Natural killer cell (primary cell): Measurements from ENCODE around the gene RANBP17. TPM values are rescaled to one million over a fixed set of nuclear protein-coding genes. Genes with fewer than 3 reads are reported as not detected.

Experiments
- ATAC-seq, 3 donors: fragments of 150-1000 bp in 2 of 3; fragments of 200-7000 bp in 1 of 3; cut with Tn5 transposase; 1 replicate in 1 of 3; 2 replicates in 2 of 3; pipeline ENCODE4 v1.10.0; 2021; ENCODE audit warnings: mild to moderate bottlenecking in 2 of 3, moderate library complexity in 2 of 3
- DNase-seq, 2 donors: peaks; one replicate each; pipeline versions ENCODE4 v3.0.0 to v3.0.0-alpha.2; 2013 to 2021; ENCODE audit warnings: mixed read lengths in 1 of 2
- H3K27ac ChIP-seq: one replicate; pipeline ENCODE4 v1.5.1; 2013; ENCODE audit warnings: mild to moderate bottlenecking, low read length
- H3K27me3 ChIP-seq: one replicate; pipeline ENCODE4 v1.6.1; 2013; ENCODE audit warnings: low read length; ENCODE audit not compliant: control insufficient read depth, insufficient read depth
- H3K36me3 ChIP-seq: one replicate; pipeline ENCODE4 v1.6.1; 2013; ENCODE audit warnings: low read length; ENCODE audit not compliant: control insufficient read depth, insufficient read depth
- H3K4me1 ChIP-seq: one replicate; pipeline ENCODE4 v1.6.1; 2013; ENCODE audit warnings: low read length; ENCODE audit not compliant: control insufficient read depth, insufficient read depth
- H3K4me3 ChIP-seq: one replicate; pipeline ENCODE4 v1.5.1; 2013; ENCODE audit warnings: low read length
- H3K9me3 ChIP-seq: one replicate; pipeline ENCODE4 v1.6.1; 2013; ENCODE audit warnings: low read length; ENCODE audit not compliant: control insufficient read depth, insufficient read depth
- H3K27ac Mint-ChIP-seq, 2 donors: one replicate each; pipeline ENCODE4 v1.8.0; 2022; ENCODE audit warnings: mild to moderate bottlenecking in 2 of 2, mixed read lengths in 2 of 2, moderate library complexity in 1 of 2
- H3K27me3 Mint-ChIP-seq, 2 donors: one replicate each; pipeline ENCODE4 v1.8.0; 2022; ENCODE audit warnings: low read depth in 2 of 2, mixed read lengths in 2 of 2
- H3K36me3 Mint-ChIP-seq: one replicate; pipeline ENCODE4 v1.8.0; 2022; ENCODE audit warnings: mixed read lengths
- H3K4me1 Mint-ChIP-seq, 2 donors: one replicate each; pipeline ENCODE4 v1.8.0; 2022; ENCODE audit warnings: mixed read lengths in 2 of 2
- H3K4me3 Mint-ChIP-seq: one replicate; pipeline ENCODE4 v1.8.0; 2022; ENCODE audit warnings: mild to moderate bottlenecking, moderate library complexity, mixed read lengths
- H3K9me3 Mint-ChIP-seq, 2 donors: one replicate each; pipeline ENCODE4 v1.8.0; 2022; ENCODE audit warnings: mixed read lengths in 2 of 2
- CTCF ChIP-seq: fragments of 200-600 bp; IDR thresholded peaks from one replicate; pipeline ENCODE4 v1.8.0; 2022; ENCODE audit warnings: antibody characterized with exemption
- WGBS: methylation state at CpG from one replicate; pipeline ENCODE4 v1.1.7; 2013; ENCODE audit warnings: missing lambda C conversion rate; ENCODE audit not compliant: insufficient coverage; 5-methylcytosine and 5-hydroxymethylcytosine counted together
- intact Hi-C: fragments of 100-400 bp; cut with micrococcal nuclease; formaldehyde crosslinking; loops from one replicate; pipeline ENCODE4 v1.14.2; 2022
- total RNA-seq, 4 donors: library from RNA; stranded (reverse); fragments of 120-200 nt in 1 of 4; gene quantifications; one replicate each; pipeline versions ENCODE4 v1.2.3 to v1.2.4, GENCODE V29; 2013 to 2022

The RANBP17 gene
- total RNA-seq, 3 donors from 2014 or later (not counting 1 experiment from before 2014, with no cell fraction given): 11.2 to 15.0 (median 12.6) TPM

- Mint-ChIP-seq H3K4me3 (no peak overlapping the region), H3K9me3 (no peaks in the 10 kb centered on the region), H3K27ac (no peak overlapping the region), H3K4me1 (no peaks in the 10 kb centered on the region), H3K36me3 (no peaks in the 10 kb centered on the region), H3K27me3 (no peaks in the 10 kb centered on the region)
- 77% methylated on average over 4 of the region's 5 CpGs for WGBS
- H3K27ac ChIP-seq: no peak overlapping the region
- DNase-seq: no peak
- H3K9me3 ChIP-seq: no peaks in the 10 kb centered on the region
- no peaks in the 10 kb centered on the region for H3K27me3 ChIP-seq
- TF ChIP-seq CTCF: no peak
- no peaks in the 10 kb centered on the region for H3K4me1 ChIP-seq
- no peak overlapping the region for H3K4me3 ChIP-seq
- H3K36me3 ChIP-seq: no peaks in the 10 kb centered on the region
- intact Hi-C loops: no loop called here
- ATAC-seq: no peak
These were observed 267.5 kb downstream of the RANBP17 start for GRCh38 chr5:171129308-171129707.

- no peak overlapping the region for H3K27ac Mint-ChIP-seq
- no peak for DNase-seq
These were observed 269.7 kb downstream of the RANBP17 start for GRCh38 chr5:171131497-171131896.

GRCh38 chr5:171137768-171138525, 276.1 kb downstream of the RANBP17 start:
- no peaks in the 10 kb centered on the region for H3K4me1 Mint-ChIP-seq
- no CpG with 5 or more reads among the region's 1 CpG for WGBS
- Histone ChIP-seq H3K36me3 (no peaks in the 10 kb centered on the region), H3K27me3 (peaks cover 2% of the 10 kb centered on the region), H3K9me3 (no peaks in the 10 kb centered on the region), H3K4me1 (no peaks in the 10 kb centered on the region), H3K4me3 (no peak overlapping the region), H3K27ac (no peak overlapping the region)
- H3K27ac Mint-ChIP-seq: no peak overlapping the region
- intact Hi-C loops: no loop called here
- no peak for ATAC-seq
- H3K4me3 Mint-ChIP-seq: no peak overlapping the region
- no peak for TF ChIP-seq CTCF
- no peaks in the 10 kb centered on the region for H3K36me3 Mint-ChIP-seq
- DNase-seq: no peak
- H3K27me3 Mint-ChIP-seq: no peaks in the 10 kb centered on the region
- no peaks in the 10 kb centered on the region for H3K9me3 Mint-ChIP-seq

More at GRCh38 chr5:171131497-171131896, 269.7 kb downstream of the RANBP17 start:
- no peak for ATAC-seq
- H3K27me3 Mint-ChIP-seq: no peaks in the 10 kb centered on the region
- Histone ChIP-seq H3K36me3 (no peaks in the 10 kb centered on the region), H3K27ac (no peak overlapping the region), H3K9me3 (no peaks in the 10 kb centered on the region), H3K4me3 (no peak overlapping the region), H3K27me3 (peaks cover 2% of the 10 kb centered on the region), H3K4me1 (no peaks in the 10 kb centered on the region)
- no peak for TF ChIP-seq CTCF
- H3K4me1 Mint-ChIP-seq: no peaks in the 10 kb centered on the region
- H3K9me3 Mint-ChIP-seq: no peaks in the 10 kb centered on the region
- intact Hi-C loops: no loop called here
- no peak overlapping the region for H3K4me3 Mint-ChIP-seq
- no peaks in the 10 kb centered on the region for H3K36me3 Mint-ChIP-seq

- TF ChIP-seq CTCF: no peak
- no peak for ATAC-seq
These were observed 277.4 kb downstream of the RANBP17 start for GRCh38 chr5:171139227-171139626.

More at GRCh38 chr5:171139227-171139626, 277.4 kb downstream of the RANBP17 start:
- no peaks in the 10 kb centered on the region for H3K36me3 ChIP-seq
- no peak overlapping the region for H3K27ac Mint-ChIP-seq
- no peak overlapping the region for H3K27ac ChIP-seq
- intact Hi-C loops: no loop called here
- no peaks in the 10 kb centered on the region for H3K4me1 ChIP-seq
- DNase-seq: no peak
- H3K4me1 Mint-ChIP-seq: no peaks in the 10 kb centered on the region
- H3K9me3 Mint-ChIP-seq: no peaks in the 10 kb centered on the region
- H3K36me3 Mint-ChIP-seq: no peaks in the 10 kb centered on the region
- H3K27me3 ChIP-seq: peaks cover 2% of the 10 kb centered on the region
- H3K9me3 ChIP-seq: no peaks in the 10 kb centered on the region
- no peaks in the 10 kb centered on the region for H3K27me3 Mint-ChIP-seq
- H3K4me3 ChIP-seq: no peak overlapping the region
- no peak overlapping the region for H3K4me3 Mint-ChIP-seq
